SJCRH30 (cell line): ENCODE results near the gene BEST4. TPM values are rescaled to one million over a fixed set of nuclear protein-coding genes. Genes with fewer than 3 reads are reported as not detected.

ENCODE experiments used
- DNase-seq, 2 experiments: peaks; one replicate each; pipeline ENCODE4 v3.0.0-alpha.2; 2015 to 2020
- H3K27ac ChIP-seq: fragments of 250-450 bp; sonication (Bioruptor Pico); 2 replicates; pipeline ENCODE4 v1.5.1; 2020; ENCODE audit warnings: mild to moderate bottlenecking, moderate library complexity
- H3K27me3 ChIP-seq: fragments of 250-450 bp; sonication (Bioruptor Pico); 2 replicates; pipeline ENCODE4 v1.5.1; 2020; ENCODE audit warnings: mild to moderate bottlenecking, moderate library complexity
- H3K36me3 ChIP-seq: fragments of 250-450 bp; sonication (Bioruptor Pico); 2 replicates; pipeline ENCODE4 v1.5.1; 2020; ENCODE audit warnings: mild to moderate bottlenecking, moderate library complexity
- H3K4me1 ChIP-seq: fragments of 250-450 bp; sonication (Bioruptor Pico); 2 replicates; pipeline ENCODE4 v1.5.1; 2020; ENCODE audit warnings: mild to moderate bottlenecking, moderate library complexity
- H3K4me3 ChIP-seq: fragments of 250-450 bp; sonication (Bioruptor Pico); 2 replicates; pipeline ENCODE4 v1.5.1; 2020; ENCODE audit warnings: mild to moderate bottlenecking, moderate library complexity
- H3K9me3 ChIP-seq: fragments of 250-450 bp; sonication (Bioruptor Pico); replicated peaks from 2 replicates; pipeline ENCODE4 v1.5.1; 2020; ENCODE audit warnings: mild to moderate bottlenecking, moderate library complexity
- total RNA-seq: library from RNA; depleted of rRNA; stranded (reverse); fragments of >200 nt; shearing (Covaris generic); gene quantifications from 2 replicates; pipeline ENCODE4 v1.2.3, GENCODE V29; 2014

The BEST4 gene
- total RNA-seq, 1 experiment from 2014 or later = not detected

- Histone ChIP-seq H3K27me3 (no peaks in the 10 kb centered on the region), H3K9me3 (no peaks in the 10 kb centered on the region), H3K36me3 (peaks cover 5% of the 10 kb centered on the region; the same call in 1 of the 2 replicates), H3K27ac (peak overlapping the region; percentile 93; the same call in 1 of the 2 replicates), H3K4me3 (no peak overlapping the region), H3K4me1 (peaks cover 30% of the 10 kb centered on the region)
- DNase-seq = no peak
These were observed 21.3 kb upstream of the BEST4 start for GRCh38 chr1:44808938-44809917.

- Histone ChIP-seq H3K9me3 (no peaks in the 10 kb centered on the region), H3K36me3 (peaks cover 5% of the 10 kb centered on the region; the same call in 1 of the 2 replicates), H3K4me3 (peak within 1 kb of the TSS; percentile 28), H3K27ac (peak within 1 kb of the TSS; percentile 93), H3K4me1 (peaks cover 30% of the 10 kb centered on the region), H3K27me3 (no peaks in the 10 kb centered on the region)
- DNase-seq = peak; percentile 88
These were observed 20.3 kb upstream of the BEST4 start, which contains the start of gene BTBD19 for GRCh38 chr1:44808063-44808937. Gene BTBD19, plus strand, starts transcription at chr1:44808523. Its CDS starts 298 bp downstream, at chr1:44808821.

DNA sequence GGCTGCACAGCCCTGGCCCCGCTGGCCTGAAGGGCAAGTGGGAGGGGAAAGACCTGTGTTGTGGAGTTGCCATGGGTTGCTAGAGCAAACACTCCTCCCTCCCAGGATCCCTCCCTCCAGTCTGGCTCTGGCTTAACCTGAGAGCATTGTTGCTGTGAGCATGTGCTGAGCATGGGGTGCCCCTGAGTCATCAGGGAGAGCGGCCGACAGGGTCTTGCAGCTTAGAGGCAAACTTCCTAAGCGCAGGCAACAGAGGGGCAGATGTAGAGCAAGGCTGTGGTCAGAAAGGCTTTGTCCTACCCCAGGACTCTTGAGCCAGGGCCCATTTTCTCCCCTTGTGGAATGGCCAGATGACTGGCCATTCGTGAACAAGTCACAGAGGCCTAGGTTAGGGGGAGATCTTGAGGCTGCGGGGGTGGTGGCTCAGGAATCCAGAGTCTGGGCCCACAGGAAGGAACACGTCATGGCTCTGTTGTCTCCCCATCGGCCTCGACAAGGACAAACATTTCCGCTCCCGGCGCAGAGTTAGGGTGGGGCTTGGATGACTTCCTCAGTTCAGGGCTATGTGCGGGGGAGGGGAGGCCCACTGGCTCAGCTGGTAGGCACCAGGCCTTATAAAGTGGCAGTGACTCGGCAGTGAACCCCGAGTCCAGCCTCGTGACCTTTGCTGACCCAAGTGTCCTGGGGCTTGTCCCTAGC lies 19.5 kb upstream of the BEST4 start:
- Histone ChIP-seq H3K4me1 (peaks cover 34% of the 10 kb centered on the region), H3K36me3 (peaks cover 11% of the 10 kb centered on the region; the same call in 1 of the 2 replicates), H3K4me3 (peak overlapping the region; percentile 28), H3K9me3 (no peaks in the 10 kb centered on the region), H3K27me3 (no peaks in the 10 kb centered on the region), H3K27ac (peak overlapping the region; percentile 93)
- peak; percentile 90 to 92 for DNase-seq

GRCh38 chr1:44806704-44807363 lies 18.9 kb upstream of the BEST4 start, which contains the start of gene DYNLT4:
Gene DYNLT4, minus strand, starts transcription at chr1:44807351. Its CDS starts 683 bp downstream, at chr1:44806668.
- no peaks in the 10 kb centered on the region for H3K9me3 ChIP-seq
- no peaks in the 10 kb centered on the region for H3K27me3 ChIP-seq
- peak within 1 kb of the TSS; percentile 28 for H3K4me3 ChIP-seq
- peaks cover 41% of the 10 kb centered on the region for H3K4me1 ChIP-seq
- peak within 1 kb of the TSS; percentile 93 for H3K27ac ChIP-seq
- no peak for DNase-seq
- H3K36me3 ChIP-seq = peaks cover 11% of the 10 kb centered on the region; the same call in 1 of the 2 replicates

- H3K4me3 ChIP-seq = no peak overlapping the region
- H3K36me3 ChIP-seq = peaks cover 11% of the 10 kb centered on the region; the same call in 1 of the 2 replicates
- H3K27ac ChIP-seq = no peak overlapping the region; the same call in 1 of the 2 replicates
- H3K9me3 ChIP-seq = no peaks in the 10 kb centered on the region
- DNase-seq = no peak
- no peaks in the 10 kb centered on the region for H3K27me3 ChIP-seq
- H3K4me1 ChIP-seq = peaks cover 42% of the 10 kb centered on the region
These were observed 18.2 kb upstream of the BEST4 start for GRCh38 chr1:44806025-44806703.

DNA sequence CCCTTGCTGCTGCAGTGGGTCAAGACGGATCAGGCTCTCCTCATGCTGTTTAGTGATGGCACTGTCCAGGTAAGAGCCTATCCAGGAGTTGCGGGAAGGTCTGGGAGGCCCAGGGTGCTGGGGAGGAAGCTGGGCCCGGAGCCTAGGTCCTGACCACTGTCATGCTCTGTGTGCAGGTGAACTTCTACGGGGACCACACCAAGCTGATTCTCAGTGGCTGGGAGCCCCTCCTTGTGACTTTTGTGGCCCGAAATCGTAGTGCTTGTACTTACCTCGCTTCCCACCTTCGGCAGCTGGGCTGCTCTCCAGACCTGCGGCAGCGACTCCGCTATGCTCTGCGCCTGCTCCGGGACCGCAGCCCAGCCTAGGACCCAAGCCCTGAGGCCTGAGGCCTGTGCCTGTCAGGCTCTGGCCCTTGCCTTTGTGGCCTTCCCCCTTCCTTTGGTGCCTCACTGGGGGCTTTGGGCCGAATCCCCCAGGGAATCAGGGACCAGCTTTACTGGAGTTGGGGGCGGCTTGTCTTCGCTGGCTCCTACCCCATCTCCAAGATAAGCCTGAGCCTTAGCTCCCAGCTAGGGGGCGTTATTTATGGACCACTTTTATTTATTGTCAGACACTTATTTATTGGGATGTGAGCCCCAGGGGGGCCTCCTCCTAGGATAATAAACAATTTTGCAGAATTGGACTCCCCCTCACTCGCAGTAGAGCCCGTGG lies 17.5 kb upstream of the BEST4 start:
- Histone ChIP-seq H3K4me3 (no peak overlapping the region), H3K9me3 (no peaks in the 10 kb centered on the region), H3K36me3 (peaks cover 11% of the 10 kb centered on the region; the same call in 1 of the 2 replicates), H3K27ac (no peak overlapping the region), H3K4me1 (peaks cover 42% of the 10 kb centered on the region), H3K27me3 (no peaks in the 10 kb centered on the region)
- DNase-seq = no peak

GRCh38 chr1:44803312-44804095 lies 15.5 kb upstream of the BEST4 start:
- Histone ChIP-seq H3K4me1 (peaks cover 36% of the 10 kb centered on the region), H3K27ac (peak overlapping the region; percentile 50; the same call in 1 of the 2 replicates)

DNA sequence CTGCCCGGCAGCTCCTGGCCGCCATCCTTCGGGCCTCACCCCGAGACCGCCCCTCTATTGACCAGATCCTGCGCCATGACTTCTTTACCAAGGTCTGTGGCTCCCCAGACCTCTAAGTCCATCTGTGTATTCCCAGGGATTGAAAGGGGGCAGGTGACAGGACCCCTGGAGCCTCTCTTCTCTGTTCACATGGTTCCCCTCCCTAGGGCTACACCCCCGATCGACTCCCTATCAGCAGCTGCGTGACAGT lies 15.0 kb upstream of the BEST4 start:
- Histone ChIP-seq H3K36me3 (peaks cover 11% of the 10 kb centered on the region; the same call in 1 of the 2 replicates), H3K27me3 (no peaks in the 10 kb centered on the region), H3K27ac (peak overlapping the region; percentile 50; the same call in 1 of the 2 replicates), H3K9me3 (no peaks in the 10 kb centered on the region), H3K4me3 (no peak overlapping the region), H3K4me1 (peaks cover 32% of the 10 kb centered on the region)
- no peak for DNase-seq

More at GRCh38 chr1:44803312-44804095, 15.5 kb upstream of the BEST4 start:
- Histone ChIP-seq H3K9me3 (no peaks in the 10 kb centered on the region), H3K27me3 (no peaks in the 10 kb centered on the region), H3K36me3 (peaks cover 11% of the 10 kb centered on the region; the same call in 1 of the 2 replicates), H3K4me3 (no peak overlapping the region)
- no peak for DNase-seq

- peaks cover 11% of the 10 kb centered on the region; the same call in 1 of the 2 replicates for H3K36me3 ChIP-seq
- H3K9me3 ChIP-seq = no peaks in the 10 kb centered on the region
- no peak overlapping the region for H3K4me3 ChIP-seq
- H3K4me1 ChIP-seq = peaks cover 27% of the 10 kb centered on the region
- H3K27ac ChIP-seq = peak overlapping the region; percentile 50
- peak; percentile 71 to 74 for DNase-seq
- no peaks in the 10 kb centered on the region for H3K27me3 ChIP-seq
These were observed 14.5 kb upstream of the BEST4 start for GRCh38 chr1:44802306-44803061.

DNA sequence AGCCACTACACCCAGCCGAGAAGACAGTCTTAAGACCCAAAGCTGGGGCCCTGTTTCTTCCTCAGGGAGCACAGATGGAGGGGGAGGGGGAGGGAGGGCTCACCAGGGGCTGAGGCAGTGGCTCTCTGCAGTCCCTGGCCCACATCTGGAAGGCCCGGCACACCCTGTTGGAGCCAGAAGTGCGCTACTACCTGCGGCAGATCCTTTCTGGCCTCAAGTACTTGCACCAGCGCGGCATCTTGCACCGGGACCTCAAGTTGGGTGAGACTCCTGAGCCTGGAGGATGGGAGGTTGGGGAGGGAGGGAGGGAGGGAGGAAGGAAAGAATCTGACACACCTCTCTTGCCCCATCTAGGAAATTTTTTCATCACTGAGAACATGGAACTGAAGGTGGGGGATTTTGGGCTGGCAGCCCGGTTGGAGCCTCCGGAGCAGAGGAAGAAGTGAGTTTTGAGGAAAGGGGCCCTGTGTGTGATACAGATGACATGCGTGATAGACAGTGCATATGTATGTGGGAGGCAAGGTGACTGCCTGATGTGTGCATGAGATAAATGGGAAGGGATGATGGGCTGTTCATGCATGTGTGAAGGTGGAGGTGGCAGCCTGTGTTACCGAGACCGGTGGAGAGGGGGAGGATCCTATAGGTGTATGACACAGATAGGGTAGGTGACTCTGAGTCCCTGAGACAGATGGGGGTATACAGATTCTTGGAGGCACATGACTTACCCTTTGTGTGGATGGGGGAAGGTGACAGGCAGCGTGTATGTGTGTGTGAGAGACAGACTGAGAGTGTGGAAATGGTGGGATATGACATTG lies 13.7 kb upstream of the BEST4 start:
- peak overlapping the region; percentile 50; the same call in 1 of the 2 replicates for H3K27ac ChIP-seq
- DNase-seq = no peak
- no peak overlapping the region for H3K4me3 ChIP-seq
- peaks cover 11% of the 10 kb centered on the region; the same call in 1 of the 2 replicates for H3K36me3 ChIP-seq
- H3K9me3 ChIP-seq = no peaks in the 10 kb centered on the region
- no peaks in the 10 kb centered on the region for H3K27me3 ChIP-seq
- H3K4me1 ChIP-seq = peaks cover 19% of the 10 kb centered on the region
